GM12892 (cell line): ENCODE data around the gene USP13.
"Not testable (repeated sequence)": the region's sequence is repeated elsewhere in the genome, so short reads cannot be mapped to it uniquely, and the experiment has no call there.

Experiments
- DNase-seq: peaks from one replicate; pipeline ENCODE4 v3.0.0; 2011; ENCODE audit not compliant: insufficient read length
- FAIRE-seq: peaks from 2 replicates; lab custom pipeline; 2011; peaks lifted over from hg19 to GRCh38; lab: Jason Lieb, UNC
- POLR2A ChIP-seq: IDR thresholded peaks from 2 replicates; pipeline ENCODE4 v1.6.1; 2011; ENCODE audit warnings: low read depth, low read length, control low read depth
- POLR2AphosphoS5 ChIP-seq: IDR thresholded peaks from 2 replicates; pipeline ENCODE4 v1.6.1; 2011; ENCODE audit warnings: low read depth, low read length, control low read depth
- TAF1 ChIP-seq: IDR thresholded peaks from 2 replicates; pipeline ENCODE4 v1.6.1; 2011; ENCODE audit warnings: low read depth, mild to moderate bottlenecking, control low read depth, low read length, borderline replicate concordance

The USP13 gene

GRCh38 chr3:179750720-179751328, 98.0 kb downstream of the USP13 start:
- FAIRE-seq (no peak), DNase-seq (no peak)
- TF ChIP-seq POLR2A (no peak), POLR2AphosphoS5 (no peak), TAF1 (no peak)

- no peak for FAIRE-seq
- TF ChIP-seq POLR2A (no peak), POLR2AphosphoS5 (no peak), TAF1 (no peak)
- no peak for DNase-seq
Observed at GRCh38 chr3:179760944-179761343, 108.1 kb downstream of the USP13 start.

- FAIRE-seq (no peak), DNase-seq (no peak)
- TF ChIP-seq POLR2AphosphoS5 (no peak), TAF1 (no peak), POLR2A (no peak)
Observed at GRCh38 chr3:179765396-179765795, 112.6 kb downstream of the USP13 start.

- FAIRE-seq (no peak), DNase-seq (no peak)
- no peak for TF ChIP-seq POLR2A
- no peak for TF ChIP-seq POLR2AphosphoS5
- no peak for TF ChIP-seq TAF1
Observed at GRCh38 chr3:179766416-179767133, 113.7 kb downstream of the USP13 start.

- DNase-seq (no peak), FAIRE-seq (no peak)
- TF ChIP-seq POLR2A (no peak), TAF1 (no peak), POLR2AphosphoS5 (no peak)
Observed at GRCh38 chr3:179768080-179768479, 115.2 kb downstream of the USP13 start.

GRCh38 chr3:179769411-179770247, 116.8 kb downstream of the USP13 start:
- DNase-seq (no peak), FAIRE-seq (no peak)
- TF ChIP-seq TAF1 (no peak), POLR2AphosphoS5 (no peak), POLR2A (no peak)

- FAIRE-seq (no peak), DNase-seq (no peak)
- TF ChIP-seq TAF1 (no peak), POLR2A (no peak), POLR2AphosphoS5 (no peak)
Observed at GRCh38 chr3:179771797-179772196, 119.0 kb downstream of the USP13 start.

- DNase-seq, result no peak
- no peak for FAIRE-seq
- TF ChIP-seq TAF1, result no peak
- no peak for TF ChIP-seq POLR2AphosphoS5
- TF ChIP-seq POLR2A, result no peak
Observed at GRCh38 chr3:179772297-179772696, 119.5 kb downstream of the USP13 start.

GRCh38 chr3:179775416-179776122, 122.7 kb downstream of the USP13 start:
- FAIRE-seq (no peak), DNase-seq (no peak)
- TF ChIP-seq TAF1 (no peak), POLR2A (no peak), POLR2AphosphoS5 (no peak)

- not testable (repeated sequence) for DNase-seq, FAIRE-seq
Observed at GRCh38 chr3:179782841-179783240, 130.0 kb downstream of the USP13 start.

- TF ChIP-seq TAF1 (no peak), POLR2AphosphoS5 (no peak), POLR2A (no peak)
- DNase-seq (no peak), FAIRE-seq (no peak)
Observed at GRCh38 chr3:179788996-179789395, 136.2 kb downstream of the USP13 start.
